Body of pancreas (tissue), 4 donors: Measurements from ENCODE around the gene LRP8. TPM values are rescaled to one million over a fixed set of nuclear protein-coding genes. Genes with fewer than 3 reads are reported as not detected.

Experiments used
- ATAC-seq: fragments of 150-250 bp; one replicate; pipeline ENCODE4 v1.9.1; 2016
- DNase-seq, 4 donors: peaks; one replicate each; pipeline ENCODE4 v3.0.0-alpha.2; 2019
- H3K27ac ChIP-seq, 4 donors: fragments of 200-600 bp; sonication (generic); 1 replicate in 3 of 4; 2 replicates in 1 of 4; pipeline versions ENCODE4 v1.5.1 to v1.6.1; 2016 to 2019; ENCODE audit warnings: mild to moderate bottlenecking in 1 of 4, mixed read lengths in 1 of 4, moderate library complexity in 1 of 4
- H3K27me3 ChIP-seq, 2 donors: fragments of 200-600 bp; sonication (generic); one replicate each; pipeline ENCODE4 v1.6.0; 2016; ENCODE audit warnings: mild to moderate bottlenecking in 1 of 2
- H3K36me3 ChIP-seq, 2 donors: fragments of 200-600 bp; sonication (generic); replicated peaks in 1 of 2; 2 replicates each; pipeline ENCODE4 v1.5.1; 2016; ENCODE audit warnings: low read depth in 2 of 2; ENCODE audit not compliant: insufficient read depth in 1 of 2
- H3K4me1 ChIP-seq: fragments of 200-600 bp; sonication (generic); one replicate; pipeline ENCODE4 v1.6.0; 2016
- H3K4me3 ChIP-seq, 2 donors: fragments of 200-600 bp; sonication (generic); 1 replicate in 1 of 2; 2 replicates in 1 of 2; pipeline ENCODE4 v1.5.1; 2016 to 2019
- H3K9me3 ChIP-seq, 3 donors: fragments of 200-600 bp; sonication (generic); 1 replicate in 2 of 3; 2 replicates in 1 of 3; pipeline ENCODE4 v1.5.1; 2016
- CTCF ChIP-seq, 7 experiments: fragments of 450-650 bp in 4 of 7; fragments of 200-600 bp in 3 of 7; sonication (generic) in 3 of 7; IDR thresholded peaks; one replicate each; pipeline ENCODE4 v1.5.1; 2016 to 2019; ENCODE audit warnings: antibody characterized with exemption in 7 of 7
- POLR2A ChIP-seq, 3 donors: fragments of 450-650 bp; IDR thresholded peaks; one replicate each; pipeline ENCODE4 v1.6.1; 2016; ENCODE audit warnings: antibody characterized with exemption in 3 of 3, mild to moderate bottlenecking in 2 of 3
- WGBS, 2 donors: methylation state at CpG; one replicate each; pipeline ENCODE4 v1.1.5; 2017; 5-methylcytosine and 5-hydroxymethylcytosine counted together
- intact Hi-C: fragments of 100-400 bp; cut with DNase I; formaldehyde crosslinking; loops from one replicate; pipeline ENCODE4 v1.15.1; 2023
- total RNA-seq, 2 donors: library from RNA; depleted of rRNA; stranded (reverse); fragments of >200 nt; gene quantifications; one replicate each; pipeline ENCODE4 v1.1.0, GENCODE V29; 2016

LRP8 gene
- total RNA-seq, 2 donors from 2014 or later, result 1.3 to 4.2 TPM

- no peak overlapping the region for H3K4me3 ChIP-seq
- intact Hi-C loops, result no loop called here
- TF ChIP-seq POLR2A (IDR thresholded peaks at IDR 0.05), result no peak
- TF ChIP-seq CTCF (IDR thresholded peaks at IDR 0.05), result no peak
- DNase-seq (no peak), ATAC-seq (no peak)
- no peak overlapping the region for H3K27ac ChIP-seq
- no peaks in the 10 kb centered on the region for H3K4me1 ChIP-seq
- H3K36me3 ChIP-seq, result no peaks in the 10 kb centered on the region
- H3K27me3 ChIP-seq, result no peaks in the 10 kb centered on the region
- no peaks in the 10 kb centered on the region for H3K9me3 ChIP-seq
These were observed 28.8 kb upstream of the LRP8 start for GRCh38 chr1:53356637-53357036.

- no peak for TF ChIP-seq CTCF (IDR thresholded peaks at IDR 0.05)
- no peak for TF ChIP-seq POLR2A (IDR thresholded peaks at IDR 0.05)
- Histone ChIP-seq H3K4me1 (no peaks in the 10 kb centered on the region), H3K9me3 (no peaks in the 10 kb centered on the region), H3K4me3 (no peak overlapping the region), H3K27ac (no peak overlapping the region), H3K36me3 (no peaks in the 10 kb centered on the region), H3K27me3 (no peaks in the 10 kb centered on the region)
- DNase-seq (no peak), ATAC-seq (no peak)
- intact Hi-C loops, result no loop called here
These were observed 26.2 kb upstream of the LRP8 start for GRCh38 chr1:53354119-53354518.

GRCh38 chr1:53352561-53352960, 24.7 kb upstream of the LRP8 start:
- DNase-seq (no peak), ATAC-seq (no peak)
- Histone ChIP-seq H3K27me3 (no peaks in the 10 kb centered on the region), H3K4me3 (no peak overlapping the region), H3K9me3 (no peaks in the 10 kb centered on the region), H3K36me3 (no peaks in the 10 kb centered on the region), H3K27ac (no peak overlapping the region), H3K4me1 (no peaks in the 10 kb centered on the region)
- no peak for TF ChIP-seq POLR2A (IDR thresholded peaks at IDR 0.05)
- no peak for TF ChIP-seq CTCF (IDR thresholded peaks at IDR 0.05)
- intact Hi-C loops, result no loop called here
- WGBS, 2 donors, result 79 to 81% methylated on average over 1 of the region's 1 CpG

GRCh38 chr1:53350853-53351767, 23.2 kb upstream of the LRP8 start:
- H3K4me1 ChIP-seq, result no peaks in the 10 kb centered on the region
- no peaks in the 10 kb centered on the region for H3K9me3 ChIP-seq
- H3K4me3 ChIP-seq, result no peak overlapping the region
- DNase-seq (peak in 1 of 4 donors; percentile 1), ATAC-seq (no peak)
- H3K27me3 ChIP-seq, result no peaks in the 10 kb centered on the region
- 87 to 89% methylated on average over 8 of the region's 8 CpGs for WGBS, 2 donors
- TF ChIP-seq CTCF (IDR thresholded peaks at IDR 0.05), result no peak
- no peak for TF ChIP-seq POLR2A (IDR thresholded peaks at IDR 0.05)
- H3K36me3 ChIP-seq, result no peaks in the 10 kb centered on the region
- H3K27ac ChIP-seq, result no peak overlapping the region
- intact Hi-C loops, result no loop called here
